PFSK-1 (cell line): Measurements from ENCODE around the gene ZNF280B.

Experiments
- POLR2AphosphoS5 ChIP-seq: IDR thresholded peaks from 2 replicates; pipeline ENCODE4 v1.6.1; 2012; ENCODE audit warnings: low read depth, mild to moderate bottlenecking, control low read depth, low read length, moderate library complexity
- REST ChIP-seq, 2 experiments: IDR thresholded peaks; 2 replicates each; pipeline versions ENCODE4 v1.6.1 to v1.8.0; 2011 to 2012; ENCODE audit warnings: low read depth in 2 of 2, low read length in 2 of 2, control low read depth in 1 of 2, inconsistent platforms in 1 of 2, mild to moderate bottlenecking in 1 of 2, moderate library complexity in 1 of 2; ENCODE audit not compliant: insufficient read depth in 1 of 2
- TAF1 ChIP-seq: IDR thresholded peaks from 2 replicates; pipeline ENCODE4 v1.6.1; 2012; ENCODE audit warnings: low read length, control low read depth, borderline replicate concordance; ENCODE audit not compliant: insufficient read depth

DNA sequence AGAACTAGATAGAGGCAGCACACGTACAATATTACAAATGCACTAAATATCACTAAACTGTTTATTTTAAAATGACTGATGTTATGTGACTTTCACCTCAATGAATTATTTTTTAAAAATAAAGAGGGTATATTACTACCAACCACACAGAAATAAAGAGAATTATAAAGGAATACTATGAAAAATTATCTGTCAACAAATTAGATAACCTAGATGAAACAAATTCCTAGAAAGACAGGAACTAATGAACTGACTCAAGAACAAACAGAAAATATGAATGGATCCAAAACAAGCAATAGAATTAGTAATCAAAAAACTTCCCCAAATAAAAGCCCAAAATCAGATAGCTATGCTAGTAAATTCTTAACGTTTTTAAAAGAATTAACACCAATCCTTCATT lies 10.3 kb downstream of the ZNF280B start:
- no peak for TF ChIP-seq TAF1
- TF ChIP-seq POLR2AphosphoS5: no peak
- TF ChIP-seq REST (IDR thresholded peaks at IDR 0.05; ENCODE audit: insufficient read depth in 1 of 2, low read depth in 2 of 2, low read length in 2 of 2): no peak
